SK-N-SH treated with all-trans-retinoic acid at 6 μM for 48 hours (cell line): ENCODE data around the gene CMIP.

Experiments used
- ZNF8 ChIP-seq: fragments of 450-650 bp; formaldehyde crosslinking; IDR thresholded peaks from 2 replicates; pipeline ENCODE4 v1.5.0; 2020; ENCODE audit warnings: mild to moderate bottlenecking, moderate library complexity
- TF ChIP-seq, protein P1 (sequence below): fragments of 250-450 bp; sonication (Bioruptor Pico); IDR thresholded peaks from 2 replicates; pipeline ENCODE4 v1.8.0; 2020; ENCODE audit warnings: mild to moderate bottlenecking, moderate library complexity, borderline replicate concordance

- TF ChIP-seq ZNF8 (CRISPR knock-in tag): no peak
- TF ChIP-seq, protein P1, sequence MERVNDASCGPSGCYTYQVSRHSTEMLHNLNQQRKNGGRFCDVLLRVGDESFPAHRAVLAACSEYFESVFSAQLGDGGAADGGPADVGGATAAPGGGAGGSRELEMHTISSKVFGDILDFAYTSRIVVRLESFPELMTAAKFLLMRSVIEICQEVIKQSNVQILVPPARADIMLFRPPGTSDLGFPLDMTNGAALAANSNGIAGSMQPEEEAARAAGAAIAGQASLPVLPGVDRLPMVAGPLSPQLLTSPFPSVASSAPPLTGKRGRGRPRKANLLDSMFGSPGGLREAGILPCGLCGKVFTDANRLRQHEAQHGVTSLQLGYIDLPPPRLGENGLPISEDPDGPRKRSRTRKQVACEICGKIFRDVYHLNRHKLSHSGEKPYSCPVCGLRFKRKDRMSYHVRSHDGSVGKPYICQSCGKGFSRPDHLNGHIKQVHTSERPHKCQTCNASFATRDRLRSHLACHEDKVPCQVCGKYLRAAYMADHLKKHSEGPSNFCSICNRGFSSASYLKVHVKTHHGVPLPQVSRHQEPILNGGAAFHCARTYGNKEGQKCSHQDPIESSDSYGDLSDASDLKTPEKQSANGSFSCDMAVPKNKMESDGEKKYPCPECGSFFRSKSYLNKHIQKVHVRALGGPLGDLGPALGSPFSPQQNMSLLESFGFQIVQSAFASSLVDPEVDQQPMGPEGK (CRISPR knock-in tag): no peak
These were observed 83.0 kb downstream of the CMIP start for GRCh38 chr16:81527477-81528178.
